Measurements from ENCODE around the gene BABAM2. TPM values are rescaled to one million over a fixed set of nuclear protein-coding genes. Genes with fewer than 3 reads are reported as not detected.

BABAM2 gene
- total and polyA plus RNA-seq, 2 of the 4 experiments (the other 2 are of a cell fraction), result 20.9 to 23.1 TPM

DNA sequence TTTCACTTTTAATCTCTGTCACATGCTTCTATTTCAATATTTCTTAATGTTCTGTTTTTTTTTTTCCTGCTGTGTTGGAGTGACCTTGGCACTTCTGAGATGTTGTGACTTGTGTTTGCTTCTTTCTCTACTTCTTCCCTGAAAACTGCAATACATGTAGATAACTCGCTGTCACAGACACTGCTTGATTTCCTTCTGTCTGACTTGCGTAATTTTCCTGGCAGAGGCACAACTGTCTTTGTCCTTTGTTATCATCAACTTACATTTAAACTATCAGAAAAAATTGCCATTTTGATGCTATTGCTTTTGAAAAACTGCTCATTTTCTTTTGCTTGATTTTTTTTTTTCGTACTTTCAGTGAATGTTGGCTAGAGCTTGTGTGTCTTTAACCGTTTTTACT is 69.0 kb downstream of the BABAM2 start:
- H2BK20ac ChIP-seq (ENCODE audit: low read depth, low read length), result peak overlapping the region; percentile 83
- TF ChIP-seq CEBPB (IDR thresholded peaks at IDR 0.05; ENCODE audit: low read depth, low read length) (peak; percentile 87), SMC3 (IDR thresholded peaks at IDR 0.05; ENCODE audit: low read depth, low read length) (no peak)
- no peaks in the 10 kb centered on the region for H3K27me3 ChIP-seq (ENCODE audit: control insufficient read depth, insufficient read depth, low read length)
- peak overlapping the region; percentile 16; the same call in 1 of the 2 replicates for H2AK5ac ChIP-seq (ENCODE audit: low read depth, low read length)
- peak overlapping the region; percentile 35 for H4K91ac ChIP-seq (ENCODE audit: insufficient read depth, low read depth, low read length)
- peak overlapping the region; percentile 74 for H2BK5ac ChIP-seq (ENCODE audit: low read depth, low read length, poor library complexity, severe bottlenecking)
- no peaks in the 10 kb centered on the region for H3K36me3 ChIP-seq (ENCODE audit: control insufficient read depth, insufficient read depth, low read length)
- H3K79me1 ChIP-seq (ENCODE audit: low read depth in 1 of 2, low read length in 2 of 2), result peaks cover 16 to 40% of the 10 kb centered on the region in 2 experiments
- CTCF ChIA-PET, result no interaction called here
- BruUV-seq (replicated peaks), result no TSS peak
- in situ Hi-C loops (cut with MboI; ENCODE audit: low sequenced_read_pairs) (no loop called here), dilution Hi-C loops (cut with HindIII; ENCODE audit: low sequenced_read_pairs, unreplicated experiment) (no loop called here), intact Hi-C loops (cut with micrococcal nuclease) (loop anchor here (5.0 to 10.0 kb wide), 3 partner anchors 185 to 268 kb away; partner anchors contain the start of gene MRPL33)
- peak overlapping the region in 1 of 2 experiments; percentile 59; a peak in 2 of 4 replicates for H4K8ac ChIP-seq (ENCODE audit: low read depth in 2 of 2, low read length in 2 of 2)
- no peak overlapping the region for H2AFZ ChIP-seq (replicated peaks; ENCODE audit: low read length, poor library complexity)
- H3K56ac ChIP-seq (ENCODE audit: extremely low read depth, insufficient read depth, low read length), result peak overlapping the region; percentile 7; the same call in 1 of the 2 replicates
- peak overlapping the region; percentile 8; the same call in 1 of the 2 replicates for H3K9ac ChIP-seq (ENCODE audit: low read depth, low read length)
- H3K4ac ChIP-seq (ENCODE audit: low read depth, low read length), result peak overlapping the region; percentile 82
- H4K5ac ChIP-seq (ENCODE audit: low read depth, low read length), result peak overlapping the region; percentile 32; the same call in 1 of the 2 replicates
- H3K9me1 ChIP-seq (ENCODE audit: insufficient read depth, low read length), result 0 out of 2 replicates have a peak, but pooled peaks cover 3% of the 10 kb centered on the region
- DNase-seq (peak; percentile 50), ATAC-seq (ENCODE audit: low read depth) (no peak)
- peak overlapping the region; percentile 18; the same call in 1 of the 3 replicates for H2BK15ac ChIP-seq (ENCODE audit: low read depth, low read length)
- peak overlapping the region; percentile 18; the same call in 1 of the 2 replicates for H3K4me2 ChIP-seq (ENCODE audit: low read depth, low read length)
- H2BK120ac ChIP-seq (ENCODE audit: low read depth, low read length), result peak overlapping the region; percentile 78
- 0% methylated on average over 1 of the region's 4 CpGs; no CpG with 5 or more reads in 1 of the 2 experiments for WGBS, 2 experiments (ENCODE audit: extremely low coverage in 2 of 2, insufficient read length in 1 of 2)
- peak overlapping the region; percentile 20; the same call in 1 of the 2 replicates for H3K18ac ChIP-seq (ENCODE audit: low read depth, low read length)
- POLR2A ChIA-PET (ENCODE audit: unreplicated experiment), result no interaction called here
- H4K20me1 ChIP-seq (ENCODE audit: insufficient read depth, low read length), result no peaks in the 10 kb centered on the region
- H3K4me3 ChIP-seq (ENCODE audit: insufficient read depth, low read depth, low read length), result no peak overlapping the region
- peaks cover 16% of the 10 kb centered on the region for H3K4me1 ChIP-seq (ENCODE audit: control insufficient read depth, insufficient read depth, low read length)
- H3K23ac ChIP-seq (ENCODE audit: low read depth, low read length), result peak overlapping the region; percentile 88
- H3K9me3 ChIP-seq (ENCODE audit: control insufficient read depth, insufficient read depth, low read length), result peaks cover 2% of the 10 kb centered on the region; the same call in 1 of the 2 replicates
- peak overlapping the region; percentile 3; the same call in 1 of the 2 replicates for H3K27ac ChIP-seq (ENCODE audit: insufficient read depth, low read length)
- H3K14ac ChIP-seq (replicated peaks; ENCODE audit: low read depth, low read length), result peak overlapping the region; percentile 65
- no peak overlapping the region for H2AK9ac ChIP-seq (replicated peaks; ENCODE audit: low read depth, low read length, poor library complexity)
